Esophagus muscularis mucosa (tissue), 4 donors: ENCODE results near the gene TOR4A. TPM values are rescaled to one million over a fixed set of nuclear protein-coding genes. Genes with fewer than 3 reads are reported as not detected.

Experiments
- DNase-seq: peaks from one replicate; pipeline ENCODE4 v3.0.0-alpha.2; 2017; ENCODE audit errors: extremely low spot score
- H3K27ac ChIP-seq, 4 donors: fragments of 200-600 bp; sonication (generic); replicated peaks in 1 of 4; 1 replicate in 3 of 4; 2 replicates in 1 of 4; pipeline ENCODE4 v1.5.1; 2016 to 2019; ENCODE audit warnings: mild to moderate bottlenecking in 1 of 4
- H3K27me3 ChIP-seq, 4 donors: fragments of 200-600 bp; sonication (generic); one replicate each; pipeline versions ENCODE4 v1.5.1 to v1.6.0; 2016 to 2019
- H3K36me3 ChIP-seq, 4 donors: fragments of 200-600 bp; sonication (generic); one replicate each; pipeline ENCODE4 v1.5.1; 2016 to 2019
- H3K4me1 ChIP-seq, 4 donors: fragments of 200-600 bp; sonication (generic); one replicate each; pipeline ENCODE4 v1.5.1; 2016 to 2019
- H3K4me3 ChIP-seq, 4 donors: fragments of 200-600 bp; sonication (generic); 1 replicate in 2 of 4; 2 replicates in 2 of 4; pipeline ENCODE4 v1.5.1; 2016 to 2019; ENCODE audit warnings: mild to moderate bottlenecking in 4 of 4, moderate library complexity in 1 of 4
- H3K9me3 ChIP-seq, 4 donors: fragments of 200-600 bp; sonication (generic); 1 replicate in 3 of 4; 2 replicates in 1 of 4; pipeline ENCODE4 v1.5.1; 2016 to 2019
- EP300 ChIP-seq: sonication (generic); formaldehyde crosslinking; IDR thresholded peaks from one replicate; pipeline ENCODE4 v1.6.1; 2017; ENCODE audit warnings: antibody characterized with exemption
- POLR2A ChIP-seq: fragments of 450-650 bp; IDR thresholded peaks from one replicate; pipeline ENCODE4 v1.6.1; 2017; ENCODE audit warnings: antibody characterized with exemption, moderate library complexity, mild to moderate bottlenecking, low read depth
- POLR2AphosphoS5 ChIP-seq, 2 donors: sonication (generic); formaldehyde crosslinking; IDR thresholded peaks; one replicate each; pipeline ENCODE4 v1.6.1; 2017; ENCODE audit warnings: antibody characterized with exemption in 2 of 2
- WGBS: methylation state at CpG from one replicate; pipeline ENCODE4 v1.1.5; 2018; 5-methylcytosine and 5-hydroxymethylcytosine counted together
- intact Hi-C: fragments of 100-400 bp; cut with DNase I; formaldehyde crosslinking; loops from one replicate; pipeline ENCODE4 v1.15.1; 2023
- total RNA-seq, 4 donors: library from RNA; depleted of rRNA; stranded (reverse); fragments of >200 nt; gene quantifications; one replicate each; pipeline versions ENCODE4 v1.1.0 to v1.2.1, GENCODE V29; 2016
- TF ChIP-seq, protein P1 (sequence below), 3 experiments: fragments of 200-600 bp in 2 of 3; fragments of 450-650 bp in 1 of 3; sonication (generic) in 2 of 3; IDR thresholded peaks; one replicate each; pipeline ENCODE4 v1.5.1; 2017 to 2019; ENCODE audit warnings: antibody characterized with exemption in 3 of 3, mild to moderate bottlenecking in 2 of 3, moderate library complexity in 1 of 3

TOR4A gene
- total RNA-seq, 4 donors from 2014 or later = 5.0 to 9.2 (median 7.3) TPM

DNA sequence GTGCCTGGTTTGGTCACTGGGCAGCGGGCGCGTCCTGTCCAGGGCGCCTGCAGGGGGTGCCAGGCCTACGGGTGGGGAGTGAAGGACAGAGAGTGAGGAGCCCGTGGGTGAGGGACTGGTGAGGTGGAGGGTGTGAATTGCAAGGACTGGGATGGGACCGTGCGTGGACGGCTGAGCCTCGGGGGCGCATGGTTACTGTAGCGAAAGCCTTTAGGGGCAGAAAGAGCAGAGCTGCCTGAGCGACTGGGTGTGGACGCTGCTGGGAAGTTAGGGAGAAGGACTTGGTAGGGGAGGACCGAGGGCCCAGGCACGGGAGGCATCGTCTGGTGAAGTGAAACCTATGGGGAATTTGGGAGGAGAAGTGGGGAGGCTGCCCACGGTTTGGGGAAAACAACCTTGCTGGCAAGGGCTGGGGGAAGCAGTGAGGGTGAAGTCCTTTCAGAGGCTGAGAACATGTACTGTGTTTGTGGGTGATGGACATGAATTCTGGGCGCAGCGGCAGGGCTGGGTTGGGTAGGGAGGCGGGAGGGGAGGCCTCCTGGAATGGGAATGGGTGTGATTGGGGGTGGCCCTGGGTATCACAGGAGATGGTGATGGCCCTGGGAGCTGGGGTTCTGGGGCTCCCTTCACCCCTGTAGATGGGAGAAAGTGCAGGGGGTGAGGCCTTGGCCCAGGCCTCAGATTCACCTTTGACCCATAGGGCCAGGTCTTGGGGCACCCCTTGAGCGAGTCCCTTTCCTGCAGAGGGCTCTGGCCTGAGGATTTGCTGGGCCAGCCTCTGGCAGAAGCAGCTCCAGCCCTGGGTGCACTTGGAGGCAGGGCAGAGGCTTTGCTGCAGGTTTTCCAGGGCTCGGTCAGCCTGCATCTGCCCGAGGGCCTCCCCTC, 1.7 kb upstream of the TOR4A start:
- Histone ChIP-seq H3K27ac (peak overlapping the region; percentile 74 to 85 (median 78)), H3K36me3 (peaks cover 14 to 45% (median 42%) of the 10 kb centered on the region in 4 donors), H3K4me1 (peaks cover 32 to 45% (median 41%) of the 10 kb centered on the region in 4 donors), H3K9me3 (no peaks in the 10 kb centered on the region), H3K4me3 (no peak overlapping the region), H3K27me3 (peaks cover 0 to 66% (median 4%) of the 10 kb centered on the region in 4 donors)
- TF ChIP-seq EP300 (no peak), POLR2A (no peak), POLR2AphosphoS5 (IDR thresholded peaks at IDR 0.05) (no peak)
- TF ChIP-seq, protein P1, sequence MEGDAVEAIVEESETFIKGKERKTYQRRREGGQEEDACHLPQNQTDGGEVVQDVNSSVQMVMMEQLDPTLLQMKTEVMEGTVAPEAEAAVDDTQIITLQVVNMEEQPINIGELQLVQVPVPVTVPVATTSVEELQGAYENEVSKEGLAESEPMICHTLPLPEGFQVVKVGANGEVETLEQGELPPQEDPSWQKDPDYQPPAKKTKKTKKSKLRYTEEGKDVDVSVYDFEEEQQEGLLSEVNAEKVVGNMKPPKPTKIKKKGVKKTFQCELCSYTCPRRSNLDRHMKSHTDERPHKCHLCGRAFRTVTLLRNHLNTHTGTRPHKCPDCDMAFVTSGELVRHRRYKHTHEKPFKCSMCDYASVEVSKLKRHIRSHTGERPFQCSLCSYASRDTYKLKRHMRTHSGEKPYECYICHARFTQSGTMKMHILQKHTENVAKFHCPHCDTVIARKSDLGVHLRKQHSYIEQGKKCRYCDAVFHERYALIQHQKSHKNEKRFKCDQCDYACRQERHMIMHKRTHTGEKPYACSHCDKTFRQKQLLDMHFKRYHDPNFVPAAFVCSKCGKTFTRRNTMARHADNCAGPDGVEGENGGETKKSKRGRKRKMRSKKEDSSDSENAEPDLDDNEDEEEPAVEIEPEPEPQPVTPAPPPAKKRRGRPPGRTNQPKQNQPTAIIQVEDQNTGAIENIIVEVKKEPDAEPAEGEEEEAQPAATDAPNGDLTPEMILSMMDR (IDR thresholded peaks at IDR 0.05) = no peak
- WGBS = 83% methylated on average over 22 of the region's 24 CpGs
- no peak for DNase-seq
- intact Hi-C loops = no loop called here

DNA sequence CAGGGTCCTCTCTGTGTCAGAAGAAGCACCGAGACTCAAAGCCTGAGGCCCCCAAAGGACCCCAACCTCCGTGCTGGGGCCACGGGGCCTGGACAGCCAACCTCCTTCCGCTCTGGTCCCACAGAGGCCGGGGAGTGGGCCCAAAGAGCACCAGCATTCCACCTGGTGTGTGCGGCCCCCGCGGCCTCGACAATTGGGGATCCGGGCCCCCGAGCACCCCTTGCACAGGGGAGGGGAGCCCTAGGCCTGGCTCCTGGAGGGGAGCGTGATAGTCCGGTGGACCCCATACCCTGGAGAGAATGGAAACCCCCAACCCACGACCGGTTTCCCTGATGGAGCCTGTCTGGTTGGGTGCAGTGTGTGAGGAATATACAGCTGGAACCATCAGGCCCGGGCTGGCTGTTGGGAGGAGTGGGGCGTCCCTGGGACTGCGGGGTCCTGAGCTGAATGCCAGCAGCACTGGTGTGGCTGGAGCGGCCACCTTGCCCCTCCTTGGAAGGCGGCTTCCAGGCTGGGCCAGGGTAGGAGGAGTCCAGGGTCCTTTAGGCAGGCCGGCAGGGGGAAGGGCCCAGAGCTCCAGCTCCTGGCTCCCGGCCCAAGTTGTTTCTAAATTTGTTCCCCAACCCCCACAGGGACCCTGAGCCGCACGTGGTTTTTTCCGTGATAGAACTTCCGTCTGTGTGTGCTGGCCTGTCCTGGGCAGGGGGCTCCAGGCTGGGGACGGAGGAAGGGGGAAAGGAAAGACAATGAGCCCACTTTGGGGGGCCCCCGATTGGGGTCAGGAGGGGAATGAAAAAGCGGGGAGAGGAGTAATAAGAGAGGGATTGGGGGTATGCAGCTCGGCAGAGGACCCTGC, 825 bp upstream of the TOR4A start:
- intact Hi-C loops = no loop called here
- TF ChIP-seq EP300 (no peak), POLR2AphosphoS5 (IDR thresholded peaks at IDR 0.05) (no peak), POLR2A (no peak)
- TF ChIP-seq, protein P1 (IDR thresholded peaks at IDR 0.05) = no peak
- no peak for DNase-seq
- WGBS = 21% methylated on average over 13 of the region's 30 CpGs
- Histone ChIP-seq H3K27me3 (peaks cover 0 to 69% (median 4%) of the 10 kb centered on the region in 4 donors), H3K36me3 (peaks cover 14 to 39% (median 35%) of the 10 kb centered on the region in 4 donors), H3K4me3 (peak overlapping the region; percentile 51 to 59 (median 53)), H3K9me3 (no peaks in the 10 kb centered on the region), H3K27ac (peak overlapping the region; percentile 74 to 85 (median 78)), H3K4me1 (peaks cover 37 to 54% (median 43%) of the 10 kb centered on the region in 4 donors)

DNA sequence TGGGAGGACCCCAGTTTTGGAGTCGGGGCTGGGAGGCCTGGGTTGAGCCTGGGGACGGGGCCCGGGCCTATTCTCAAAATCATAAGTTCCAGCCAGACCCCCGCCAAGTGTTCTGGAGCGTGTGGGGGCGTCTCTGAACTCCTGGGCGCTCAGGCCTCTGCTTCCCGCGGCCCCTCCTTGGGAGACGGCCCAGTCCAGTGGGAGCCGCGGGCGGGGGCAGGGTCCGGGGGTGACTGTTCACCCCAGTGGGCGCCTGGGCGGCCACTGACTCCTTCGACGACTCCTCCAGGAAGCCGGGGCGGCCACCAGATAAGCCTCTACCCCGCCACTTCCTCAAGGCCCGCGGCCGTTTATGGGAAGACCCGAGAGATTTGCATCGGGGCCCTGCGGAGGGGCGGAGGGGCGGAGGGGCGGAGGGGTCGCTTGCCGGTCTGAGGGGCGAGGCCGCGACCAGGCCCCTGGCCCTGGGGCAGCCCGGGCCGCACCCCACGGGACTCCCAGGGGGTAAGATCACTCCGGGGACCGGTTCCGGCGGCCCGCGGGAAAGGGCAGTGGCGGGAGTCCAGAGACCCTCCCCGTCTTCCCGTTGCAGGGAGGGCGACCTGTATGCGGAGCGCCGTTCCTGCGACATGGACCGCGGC, 655 bp downstream of the TOR4A start:
- Histone ChIP-seq H3K27me3 (peaks cover 0 to 70% (median 4%) of the 10 kb centered on the region in 4 donors), H3K4me3 (peak overlapping the region; percentile 51 to 59 (median 53)), H3K4me1 (peaks cover 34 to 55% (median 43%) of the 10 kb centered on the region in 4 donors), H3K9me3 (no peaks in the 10 kb centered on the region), H3K27ac (peak overlapping the region; percentile 74 to 85 (median 78)), H3K36me3 (peaks cover under 1 to 32% (median 20%) of the 10 kb centered on the region in 4 donors)
- TF ChIP-seq, protein P1 (IDR thresholded peaks at IDR 0.05) = no peak
- TF ChIP-seq POLR2AphosphoS5 (IDR thresholded peaks at IDR 0.05) (no peak), EP300 (no peak), POLR2A (no peak)
- WGBS = 28% methylated on average over 28 of the region's 54 CpGs
- intact Hi-C loops = no loop called here
- no peak for DNase-seq
